WTC11 (cell line): ENCODE measurements around the gene ABCC2. TPM values are rescaled to one million over a fixed set of nuclear protein-coding genes. Genes with fewer than 3 reads are reported as not detected.

Source experiments
- ATAC-seq: fragments of 200-7000 bp; cut with Tn5 transposase; 2 replicates; pipeline ENCODE4 v1.10.0; 2021; ENCODE audit warnings: mild to moderate bottlenecking, moderate library complexity
- CTCF ChIA-PET: fragments of 300-600 bp; sonication (Branson Sonifier 250); formaldehyde crosslinking; loops from one replicate; lab custom pipeline; 2021; ENCODE audit warnings: antibody characterized with exemption; lab: Charles Lee
- POLR2A ChIA-PET: fragments of 350-600 bp; sonication (Branson Sonifier 250); formaldehyde crosslinking; loops from one replicate; lab custom pipeline; 2021; ENCODE audit warnings: antibody characterized with exemption; lab: Charles Lee
- DNase-seq: peaks from one replicate; pipeline ENCODE4 v3.0.0; 2021; ENCODE audit warnings: low spot score
- H3K27ac Mint-ChIP-seq: 2 replicates; pipeline ENCODE4 v1.8.0; 2021; ENCODE audit warnings: mixed read lengths
- H3K27me3 Mint-ChIP-seq: 2 replicates; pipeline ENCODE4 v1.8.0; 2021; ENCODE audit warnings: low read depth, mild to moderate bottlenecking, moderate library complexity, mixed read lengths
- H3K36me3 Mint-ChIP-seq: 2 replicates; pipeline ENCODE4 v1.8.0; 2021; ENCODE audit warnings: mixed read lengths
- H3K4me1 Mint-ChIP-seq: 2 replicates; pipeline ENCODE4 v1.8.0; 2022; ENCODE audit warnings: mixed read lengths
- H3K4me3 Mint-ChIP-seq: 2 replicates; pipeline ENCODE4 v1.8.0; 2021; ENCODE audit warnings: mild to moderate bottlenecking, moderate library complexity, mixed read lengths
- H3K9me3 Mint-ChIP-seq: 2 replicates; pipeline ENCODE4 v1.8.0; 2021; ENCODE audit warnings: mixed read lengths
- CBFB ChIP-seq: sonication (generic); formaldehyde crosslinking; IDR thresholded peaks from 2 replicates; pipeline ENCODE4 v1.8.1; 2022; ENCODE audit warnings: mild to moderate bottlenecking, low read depth, missing genetic modification reagents
- CREB1 ChIP-seq: sonication (generic); formaldehyde crosslinking; IDR thresholded peaks from 2 replicates; pipeline ENCODE4 v1.8.0; 2023; ENCODE audit warnings: mild to moderate bottlenecking, missing genetic modification reagents
- E2F1 ChIP-seq: sonication (generic); formaldehyde crosslinking; IDR thresholded peaks from 2 replicates; pipeline ENCODE4 v1.8.0; 2022; ENCODE audit warnings: mild to moderate bottlenecking, missing genetic modification reagents
- E2F4 ChIP-seq: sonication (generic); formaldehyde crosslinking; IDR thresholded peaks from 2 replicates; pipeline ENCODE4 v1.8.1; 2022; ENCODE audit warnings: low read depth, mild to moderate bottlenecking, moderate library complexity, missing genetic modification reagents, borderline replicate concordance
- E2F5 ChIP-seq: sonication (generic); formaldehyde crosslinking; IDR thresholded peaks from 2 replicates; pipeline ENCODE4 v1.8.1; 2022; ENCODE audit warnings: mild to moderate bottlenecking, moderate library complexity, missing genetic modification reagents
- ERG ChIP-seq: fragments of 250-450 bp; sonication (Bioruptor Pico); IDR thresholded peaks from 2 replicates; pipeline ENCODE4 v1.8.0; 2021; ENCODE audit warnings: mild to moderate bottlenecking
- ETV6 ChIP-seq: sonication (generic); formaldehyde crosslinking; IDR thresholded peaks from 2 replicates; pipeline ENCODE4 v1.8.1; 2022; ENCODE audit warnings: mild to moderate bottlenecking, missing genetic modification reagents
- NFE2L1 ChIP-seq: sonication (generic); formaldehyde crosslinking; IDR thresholded peaks from 2 replicates; pipeline ENCODE4 v1.8.1; 2023; ENCODE audit warnings: missing genetic modification reagents
- NR2C2 ChIP-seq: sonication (generic); formaldehyde crosslinking; IDR thresholded peaks from 2 replicates; pipeline ENCODE4 v1.8.0; 2022; ENCODE audit warnings: mild to moderate bottlenecking, missing genetic modification reagents
- RELA ChIP-seq: sonication (generic); formaldehyde crosslinking; IDR thresholded peaks from 2 replicates; pipeline ENCODE4 v1.8.1; 2022; ENCODE audit warnings: missing genetic modification reagents, mild to moderate bottlenecking, borderline replicate concordance
- SOX15 ChIP-seq: fragments of 250-450 bp; sonication (Bioruptor Pico); IDR thresholded peaks from 2 replicates; pipeline ENCODE4 v1.9.0; 2021; ENCODE audit warnings: mild to moderate bottlenecking
- ZNF121 ChIP-seq: sonication (generic); formaldehyde crosslinking; IDR thresholded peaks from 2 replicates; pipeline ENCODE4 v1.8.0; 2023; ENCODE audit warnings: missing genetic modification reagents
- ZNF219 ChIP-seq: sonication (generic); formaldehyde crosslinking; IDR thresholded peaks from 2 replicates; pipeline ENCODE4 v1.8.0; 2023; ENCODE audit warnings: missing genetic modification reagents, mild to moderate bottlenecking, borderline replicate concordance
- ZNF425 ChIP-seq: fragments of 250-450 bp; sonication (Bioruptor Pico); conservative IDR thresholded peaks from 2 replicates; pipeline ENCODE4 v1.9.0; 2021; ENCODE audit warnings: mild to moderate bottlenecking
- ZNF512 ChIP-seq: sonication (generic); formaldehyde crosslinking; IDR thresholded peaks from 2 replicates; pipeline ENCODE4 v1.8.1; 2022; ENCODE audit warnings: missing genetic modification reagents, borderline replicate concordance
- ZNF671 ChIP-seq: fragments of 250-450 bp; sonication (Bioruptor Pico); IDR thresholded peaks from 2 replicates; pipeline ENCODE4 v1.8.0; 2021; ENCODE audit warnings: mild to moderate bottlenecking
- ZSCAN18 ChIP-seq: fragments of 250-450 bp; sonication (Bioruptor Pico); IDR thresholded peaks from 2 replicates; pipeline ENCODE4 v2.1.2; 2022; ENCODE audit warnings: mild to moderate bottlenecking, moderate library complexity
- total RNA-seq: library from RNA; stranded (reverse); gene quantifications from 3 replicates; pipeline ENCODE4 v1.2.3, GENCODE V29; 2021

ABCC2 gene
- total RNA-seq, 1 experiment from 2014 or later = 0.87 TPM

GRCh38 chr10:99781734-99782429 lies 558 bp upstream of the ABCC2 start:
- H3K4me3 Mint-ChIP-seq = no peak overlapping the region
- ChIA-PET POLR2A (interaction anchor here (0.5 kb wide), 1 partner anchor 42 kb away, joined by 3 read pairs; no protein-coding TSS in a partner anchor), CTCF (no interaction called here)
- ATAC-seq = no peak
- no peaks in the 10 kb centered on the region for H3K27me3 Mint-ChIP-seq
- H3K9me3 Mint-ChIP-seq = no peaks in the 10 kb centered on the region
- no peak for DNase-seq
- peaks cover 34% of the 10 kb centered on the region for H3K4me1 Mint-ChIP-seq
- H3K27ac Mint-ChIP-seq = no peak overlapping the region
- TF ChIP-seq ZNF121 (CRISPR knock-in tag) (peak; percentile 40; the same call in 1 of the 2 replicates), CREB1 (CRISPR knock-in tag) (no peak), NFE2L1 (CRISPR knock-in tag) (no peak), E2F4 (CRISPR knock-in tag) (no peak), E2F5 (CRISPR knock-in tag) (no peak), ZNF671 (CRISPR knock-in tag) (no peak)
- H3K36me3 Mint-ChIP-seq = no peaks in the 10 kb centered on the region

- peaks cover 31% of the 10 kb centered on the region for H3K4me1 Mint-ChIP-seq
- DNase-seq (no peak), ATAC-seq (no peak)
- no peak overlapping the region for H3K27ac Mint-ChIP-seq
- no peaks in the 10 kb centered on the region for H3K36me3 Mint-ChIP-seq
- TF ChIP-seq SOX15 (CRISPR knock-in tag) (no peak), ZNF219 (no peak), ETV6 (CRISPR knock-in tag) (no peak)
- no peak overlapping the region for H3K4me3 Mint-ChIP-seq
- ChIA-PET POLR2A (no interaction called here), CTCF (interaction anchor here (1.2 kb wide), 1 partner anchor 62 kb away, joined by 3 read pairs; no protein-coding TSS in a partner anchor)
- no peaks in the 10 kb centered on the region for H3K27me3 Mint-ChIP-seq
- H3K9me3 Mint-ChIP-seq = no peaks in the 10 kb centered on the region
Measured at GRCh38 chr10:99784016-99784726, 1.7 kb downstream of the ABCC2 start.

GRCh38 chr10:99784727-99785441 lies 2.4 kb downstream of the ABCC2 start:
- CTCF ChIA-PET = interaction anchor here (1.2 to 1.6 kb wide), 2 partner anchors 52 to 61 kb away, joined by 3 to 4 read pairs; no protein-coding TSS in a partner anchor
- Mint-ChIP-seq H3K9me3 (no peaks in the 10 kb centered on the region), H3K27ac (no peak overlapping the region), H3K4me3 (no peak overlapping the region), H3K4me1 (peaks cover 25% of the 10 kb centered on the region), H3K36me3 (no peaks in the 10 kb centered on the region), H3K27me3 (no peaks in the 10 kb centered on the region)
- POLR2A ChIA-PET = no interaction called here
- ATAC-seq (no peak), DNase-seq (no peak)
- TF ChIP-seq CBFB (CRISPR knock-in tag) (no peak), ZSCAN18 (CRISPR knock-in tag) (no peak), ERG (no peak), NR2C2 (CRISPR knock-in tag) (no peak), CREB1 (CRISPR knock-in tag) (no peak), E2F1 (no peak), ZNF512 (CRISPR knock-in tag) (no peak), RELA (CRISPR knock-in tag) (no peak), ZNF425 (CRISPR knock-in tag) (no peak)
